OCI-LY3 (cell line): ENCODE measurements around the gene KRT5.

Source experiments
- CTCF ChIP-seq: fragments of 200-600, 300-600 bp; sonication (generic); IDR thresholded peaks from 2 replicates; pipeline ENCODE4 v1.5.1; 2014; ENCODE audit warnings: antibody characterized with exemption, low read length, low read depth
- EZH2phosphoT487 ChIP-seq: fragments of 200-600 bp; shearing (Covaris generic); IDR thresholded peaks from 2 replicates; pipeline ENCODE4 v1.6.1; 2018; ENCODE audit warnings: antibody characterized with exemption, mixed run types, low read depth

- TF ChIP-seq CTCF (no peak), EZH2phosphoT487 (no peak)
These were observed 18.7 kb downstream of the KRT5 start for GRCh38 chr12:52501490-52501889.
